Neuron (in vitro differentiated cells): Measurements from ENCODE around the gene A4GNT.

Experiments used
- H2AFZ ChIP-seq: one replicate; pipeline ENCODE4 v1.6.1; 2013; ENCODE audit warnings: low read depth, mild to moderate bottlenecking, inconsistent platforms, low read length, moderate library complexity
- H3K27me3 ChIP-seq: one replicate; pipeline ENCODE4 v1.6.1; 2013; ENCODE audit warnings: low read length; ENCODE audit not compliant: insufficient read depth
- H3K36me3 ChIP-seq: one replicate; pipeline ENCODE4 v1.6.1; 2013; ENCODE audit warnings: low read length; ENCODE audit not compliant: insufficient read depth
- H3K4me1 ChIP-seq: one replicate; pipeline ENCODE4 v1.6.1; 2013; ENCODE audit warnings: low read length; ENCODE audit not compliant: insufficient read depth
- H3K4me3 ChIP-seq: 2 replicates; pipeline ENCODE4 v1.5.1; 2013; ENCODE audit warnings: mild to moderate bottlenecking, low read length, moderate library complexity
- H3K9me3 ChIP-seq: one replicate; pipeline ENCODE4 v1.6.1; 2013; ENCODE audit warnings: low read length

Gene A4GNT

DNA sequence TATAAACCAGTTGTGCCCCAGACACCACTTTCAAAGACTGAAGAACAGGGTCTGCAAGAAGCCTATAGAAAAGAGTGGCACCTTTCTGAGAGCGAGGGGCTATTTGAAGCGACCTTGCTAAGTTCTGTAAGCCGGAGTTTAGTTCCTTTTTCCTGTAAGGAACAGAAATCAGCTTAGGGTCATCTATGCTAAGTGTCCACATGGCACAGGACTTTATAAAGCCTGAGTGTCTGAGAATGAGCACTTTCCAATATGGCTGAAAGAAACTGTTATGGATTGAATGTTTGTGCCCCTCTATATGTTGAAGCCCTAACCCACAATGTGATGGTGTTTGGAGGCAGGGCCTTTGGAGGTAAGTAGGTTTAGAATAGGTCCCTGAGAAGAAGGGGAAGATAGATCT, 4.0 kb upstream of the A4GNT start:
- Histone ChIP-seq H3K4me1 (peaks cover 8% of the 10 kb centered on the region), H3K27me3 (peaks cover 4% of the 10 kb centered on the region), H3K4me3 (no peak overlapping the region), H3K36me3 (no peaks in the 10 kb centered on the region), H2AFZ (peak overlapping the region; percentile 36), H3K9me3 (no peaks in the 10 kb centered on the region)

DNA sequence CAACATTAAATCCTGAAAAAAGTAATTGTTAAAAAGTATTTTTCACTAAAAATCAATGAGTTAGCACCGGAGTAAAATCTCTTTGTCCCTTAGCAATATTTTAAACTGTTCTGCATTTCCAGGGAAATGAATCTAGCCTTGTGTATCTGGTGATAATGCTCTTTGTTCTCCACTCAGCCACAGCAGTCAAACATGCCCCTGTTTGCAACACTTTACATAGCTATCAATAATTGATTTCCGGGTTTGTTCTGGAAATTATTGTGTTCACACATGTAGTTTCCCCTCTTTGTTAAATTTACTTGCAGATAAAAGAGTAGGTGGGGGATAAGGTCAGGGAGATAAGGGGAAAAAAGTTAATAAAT, 3.6 kb upstream of the A4GNT start:
- peaks cover 7% of the 10 kb centered on the region for H3K27me3 ChIP-seq
- H3K4me1 ChIP-seq = peaks cover 8% of the 10 kb centered on the region
- H3K36me3 ChIP-seq = no peaks in the 10 kb centered on the region
- no peaks in the 10 kb centered on the region for H3K9me3 ChIP-seq
- H2AFZ ChIP-seq = peak overlapping the region; percentile 36
- no peak overlapping the region for H3K4me3 ChIP-seq

DNA sequence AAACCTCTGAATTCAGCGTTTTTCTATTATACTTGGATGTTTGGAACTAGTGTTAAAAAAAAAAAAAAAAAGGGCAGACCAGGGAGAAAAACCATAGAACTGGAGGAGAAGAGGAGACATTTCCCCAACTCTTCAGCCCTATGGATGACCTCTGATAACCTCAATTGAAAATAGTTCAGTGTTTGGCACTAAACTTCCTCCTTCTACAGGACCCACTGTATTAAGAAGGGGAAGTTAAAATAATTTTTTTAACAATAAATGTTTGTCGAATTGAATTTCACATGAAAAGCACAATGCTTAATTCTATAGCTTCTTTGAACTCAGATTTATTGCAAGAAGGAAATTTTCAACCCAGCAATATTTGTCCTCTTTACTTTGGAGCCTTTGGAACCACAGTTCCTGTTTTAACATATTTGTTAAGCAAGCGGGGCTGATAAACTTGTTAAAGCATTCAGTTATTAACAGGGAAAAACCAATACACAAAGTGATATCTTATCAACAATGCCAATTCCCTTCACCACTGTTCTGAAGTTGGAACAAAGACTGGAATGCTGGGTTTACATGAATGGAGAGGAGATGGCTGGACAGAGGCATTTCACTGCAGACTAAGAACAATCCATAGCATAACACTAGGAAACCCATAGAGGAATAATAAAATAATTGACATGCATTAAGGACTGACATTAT, 3.1 kb upstream of the A4GNT start:
- Histone ChIP-seq H3K36me3 (no peaks in the 10 kb centered on the region), H2AFZ (no peak overlapping the region), H3K27me3 (peaks cover 7% of the 10 kb centered on the region), H3K4me1 (peaks cover 8% of the 10 kb centered on the region), H3K4me3 (no peak overlapping the region), H3K9me3 (no peaks in the 10 kb centered on the region)

DNA sequence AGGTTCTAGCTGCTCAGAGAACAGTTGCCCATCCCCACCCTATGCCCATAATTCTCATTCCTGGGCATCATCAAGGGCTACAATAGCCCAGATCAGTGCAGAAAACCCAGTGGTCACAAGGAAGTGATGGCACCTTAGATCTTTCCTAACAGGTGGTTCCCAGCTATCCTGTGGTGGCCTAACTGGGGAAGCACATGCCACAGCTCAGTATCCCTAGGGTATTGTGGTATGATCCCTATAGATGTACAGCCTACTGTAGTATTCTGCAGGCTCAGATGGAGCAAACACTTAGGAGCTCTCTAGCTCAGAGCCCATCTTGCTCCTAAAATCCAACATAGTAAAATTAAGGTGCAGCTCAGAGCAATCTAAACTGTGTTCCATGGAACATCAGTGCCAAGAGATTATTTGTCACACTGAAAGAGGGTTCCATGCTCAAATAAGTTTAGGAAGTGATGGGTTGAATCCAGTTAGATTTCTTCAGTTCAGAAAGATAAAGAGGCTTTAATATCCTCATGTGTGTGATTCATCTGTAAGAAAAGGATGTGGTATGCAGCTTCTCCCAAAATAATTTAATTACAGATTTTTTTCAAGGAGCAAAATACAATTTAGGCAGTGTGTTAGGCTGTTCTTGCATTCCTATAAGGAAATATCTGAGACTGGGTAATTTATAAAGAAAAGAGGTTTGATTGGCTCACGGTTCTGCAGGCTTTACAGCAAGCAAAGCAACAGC, 4.4 kb downstream of the A4GNT start:
- peaks cover 3% of the 10 kb centered on the region for H3K27me3 ChIP-seq

DNA sequence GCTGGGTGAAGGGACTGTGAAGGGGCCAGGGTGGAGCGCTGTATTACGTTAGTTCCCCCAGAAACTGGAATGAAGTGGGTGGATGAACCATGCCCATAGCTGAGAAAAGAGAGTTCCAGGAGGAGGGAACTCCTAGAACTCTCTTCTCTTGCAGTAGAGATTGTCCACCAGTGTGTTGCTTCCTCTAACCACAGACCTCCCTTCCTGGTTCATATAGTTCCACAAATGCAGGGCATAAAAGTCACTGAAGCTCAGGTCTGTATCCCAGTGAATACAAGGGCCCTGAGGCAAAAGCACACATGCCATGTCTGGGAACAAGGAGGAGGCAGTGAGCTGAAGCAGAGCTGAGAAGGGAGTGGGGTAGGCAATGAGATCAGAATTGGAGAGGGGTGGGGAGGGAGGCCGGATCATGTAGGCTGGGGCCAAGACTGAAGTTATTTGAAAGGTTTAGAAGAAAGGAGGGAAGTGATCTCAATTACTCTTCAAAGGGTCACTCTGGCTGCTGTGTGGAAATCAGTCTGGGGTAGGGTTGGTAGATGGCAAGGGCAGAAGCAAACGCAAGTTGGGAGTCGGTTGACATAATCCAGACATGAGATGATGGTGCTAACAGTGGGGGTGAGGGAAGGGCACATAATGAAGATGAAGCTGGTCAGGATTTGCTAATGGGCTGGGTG, 6.5 kb downstream of the A4GNT start:
- peak overlapping the region; percentile 3 for H2AFZ ChIP-seq
- no peak overlapping the region for H3K4me3 ChIP-seq
- no peaks in the 10 kb centered on the region for H3K36me3 ChIP-seq
- H3K9me3 ChIP-seq = no peaks in the 10 kb centered on the region
- H3K27me3 ChIP-seq = no peaks in the 10 kb centered on the region
- no peaks in the 10 kb centered on the region for H3K4me1 ChIP-seq

More for the DNA sequence above, 4.4 kb downstream of the A4GNT start:
- Histone ChIP-seq H2AFZ (no peak overlapping the region), H3K4me3 (no peak overlapping the region), H3K4me1 (no peaks in the 10 kb centered on the region), H3K36me3 (no peaks in the 10 kb centered on the region), H3K9me3 (no peaks in the 10 kb centered on the region)

DNA sequence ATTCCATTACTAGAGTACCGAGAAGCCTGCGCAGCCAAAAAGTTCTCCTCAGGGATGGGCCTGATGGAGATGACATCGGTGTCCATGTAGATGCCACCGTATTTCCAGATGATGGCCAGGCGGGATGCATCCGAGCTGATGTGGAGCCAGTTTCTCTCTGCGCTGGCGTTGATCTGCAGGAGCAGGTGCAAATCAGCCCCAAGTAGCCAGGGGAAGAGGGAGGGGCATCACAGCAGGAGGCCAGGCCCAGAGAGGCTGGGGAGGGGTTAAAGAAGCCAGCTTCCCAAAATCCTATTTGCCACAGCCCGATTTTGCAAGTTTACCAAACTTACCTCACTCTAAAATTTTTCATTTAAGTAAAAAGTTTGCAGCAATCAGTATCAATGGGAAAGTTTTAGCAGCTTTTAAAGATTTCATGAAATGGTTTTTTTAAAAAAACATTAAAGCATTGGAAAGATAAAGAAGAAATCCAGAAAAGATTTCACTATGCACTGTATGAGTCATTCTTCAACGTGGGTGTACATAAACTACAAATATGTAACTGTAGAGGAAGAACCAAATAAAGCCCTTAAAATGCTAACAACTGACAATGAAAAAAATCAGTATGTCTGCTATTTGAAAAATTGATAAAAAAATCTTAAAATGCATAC, 7.4 kb downstream of the A4GNT start:
- Histone ChIP-seq H3K4me1 (no peaks in the 10 kb centered on the region), H3K4me3 (no peak overlapping the region), H3K9me3 (no peaks in the 10 kb centered on the region), H3K27me3 (no peaks in the 10 kb centered on the region), H2AFZ (no peak overlapping the region), H3K36me3 (no peaks in the 10 kb centered on the region)

DNA sequence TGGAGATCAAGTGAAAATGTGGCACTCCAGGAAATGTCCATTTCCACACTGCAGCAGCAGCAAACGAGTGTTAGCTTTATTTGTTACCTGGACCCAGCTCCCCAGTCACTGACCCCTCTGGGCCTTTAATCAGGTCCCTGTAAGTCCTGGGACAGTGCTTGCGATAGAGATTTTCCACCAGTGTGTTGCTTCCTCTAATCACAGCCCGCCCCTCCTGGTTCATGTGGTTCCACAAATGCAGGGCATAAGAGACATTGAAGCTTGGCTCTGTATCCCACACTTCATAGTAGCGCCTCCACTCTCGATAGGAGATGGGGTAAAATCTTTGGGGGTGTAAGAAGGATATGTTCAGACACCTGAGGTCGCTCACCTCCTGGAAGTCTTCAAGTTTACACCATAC, 8.0 kb downstream of the A4GNT start:
- H3K4me1 ChIP-seq = no peaks in the 10 kb centered on the region

DNA sequence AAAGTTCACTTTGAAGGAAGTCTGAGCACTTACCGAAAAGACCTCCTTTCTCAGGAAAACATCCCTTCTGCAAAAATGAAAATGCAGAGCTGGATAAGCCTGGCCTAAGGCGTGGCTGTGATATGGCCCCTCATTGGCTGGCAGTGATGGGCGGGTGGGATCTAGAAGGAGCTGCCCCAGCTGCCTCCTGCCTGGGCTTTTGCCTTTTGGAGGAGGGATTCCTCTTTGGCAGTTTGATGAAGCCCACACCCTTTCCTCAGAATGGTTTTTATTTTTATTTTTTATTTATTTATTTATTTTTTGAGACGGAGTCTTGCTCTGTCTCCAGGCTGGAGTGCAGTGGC, 12.8 kb downstream of the A4GNT start:
- no peaks in the 10 kb centered on the region for H3K27me3 ChIP-seq
- H3K9me3 ChIP-seq = no peaks in the 10 kb centered on the region
- no peak overlapping the region for H3K4me3 ChIP-seq
- H3K4me1 ChIP-seq = peaks cover 7% of the 10 kb centered on the region
- no peaks in the 10 kb centered on the region for H3K36me3 ChIP-seq
- no peak overlapping the region for H2AFZ ChIP-seq

More for the DNA sequence above, 8.0 kb downstream of the A4GNT start:
- H3K4me3 ChIP-seq = no peak overlapping the region
- no peak overlapping the region for H2AFZ ChIP-seq
- no peaks in the 10 kb centered on the region for H3K36me3 ChIP-seq
- no peaks in the 10 kb centered on the region for H3K9me3 ChIP-seq
- H3K27me3 ChIP-seq = no peaks in the 10 kb centered on the region

DNA sequence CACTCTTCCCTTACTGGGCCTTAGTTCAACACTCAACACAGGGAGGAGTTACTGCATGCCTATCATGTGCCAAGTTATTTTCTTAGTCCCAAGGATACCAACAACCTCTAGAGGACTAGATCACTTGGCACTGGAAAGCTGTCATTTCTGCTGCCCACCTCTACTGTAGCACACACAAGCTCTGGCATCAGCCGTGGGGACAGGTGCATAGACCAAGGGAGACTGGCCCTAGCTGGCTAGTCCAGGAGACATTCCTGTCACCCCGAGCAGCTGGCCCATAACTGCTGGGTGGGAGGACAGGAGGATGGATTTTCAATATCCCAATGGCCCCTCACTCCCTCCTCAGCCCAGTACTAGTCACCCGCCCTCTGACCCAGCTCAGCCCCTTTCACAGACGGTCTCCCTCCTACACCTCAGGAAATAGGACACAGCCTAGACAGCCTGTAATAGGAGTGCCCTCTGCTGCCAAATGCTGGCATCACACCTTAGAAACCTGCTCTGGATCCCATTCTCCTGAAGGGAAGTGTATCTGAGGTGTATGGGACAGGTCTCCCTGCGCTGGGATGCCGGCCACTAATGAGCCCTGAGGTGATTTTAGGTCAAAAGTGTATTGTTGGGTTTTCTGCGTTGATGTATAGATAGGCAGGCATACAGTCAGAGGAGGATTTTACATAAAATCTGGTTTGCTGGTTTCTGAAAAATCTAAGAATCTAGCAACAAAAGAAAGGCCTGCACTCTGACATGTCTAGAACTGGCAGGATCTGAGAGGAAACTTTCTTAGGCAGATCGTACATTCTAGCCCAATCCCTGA, 13.4 kb downstream of the A4GNT start:
- Histone ChIP-seq H2AFZ (no peak overlapping the region), H3K4me3 (no peak overlapping the region), H3K9me3 (no peaks in the 10 kb centered on the region), H3K36me3 (no peaks in the 10 kb centered on the region), H3K4me1 (peaks cover 13% of the 10 kb centered on the region), H3K27me3 (no peaks in the 10 kb centered on the region)

DNA sequence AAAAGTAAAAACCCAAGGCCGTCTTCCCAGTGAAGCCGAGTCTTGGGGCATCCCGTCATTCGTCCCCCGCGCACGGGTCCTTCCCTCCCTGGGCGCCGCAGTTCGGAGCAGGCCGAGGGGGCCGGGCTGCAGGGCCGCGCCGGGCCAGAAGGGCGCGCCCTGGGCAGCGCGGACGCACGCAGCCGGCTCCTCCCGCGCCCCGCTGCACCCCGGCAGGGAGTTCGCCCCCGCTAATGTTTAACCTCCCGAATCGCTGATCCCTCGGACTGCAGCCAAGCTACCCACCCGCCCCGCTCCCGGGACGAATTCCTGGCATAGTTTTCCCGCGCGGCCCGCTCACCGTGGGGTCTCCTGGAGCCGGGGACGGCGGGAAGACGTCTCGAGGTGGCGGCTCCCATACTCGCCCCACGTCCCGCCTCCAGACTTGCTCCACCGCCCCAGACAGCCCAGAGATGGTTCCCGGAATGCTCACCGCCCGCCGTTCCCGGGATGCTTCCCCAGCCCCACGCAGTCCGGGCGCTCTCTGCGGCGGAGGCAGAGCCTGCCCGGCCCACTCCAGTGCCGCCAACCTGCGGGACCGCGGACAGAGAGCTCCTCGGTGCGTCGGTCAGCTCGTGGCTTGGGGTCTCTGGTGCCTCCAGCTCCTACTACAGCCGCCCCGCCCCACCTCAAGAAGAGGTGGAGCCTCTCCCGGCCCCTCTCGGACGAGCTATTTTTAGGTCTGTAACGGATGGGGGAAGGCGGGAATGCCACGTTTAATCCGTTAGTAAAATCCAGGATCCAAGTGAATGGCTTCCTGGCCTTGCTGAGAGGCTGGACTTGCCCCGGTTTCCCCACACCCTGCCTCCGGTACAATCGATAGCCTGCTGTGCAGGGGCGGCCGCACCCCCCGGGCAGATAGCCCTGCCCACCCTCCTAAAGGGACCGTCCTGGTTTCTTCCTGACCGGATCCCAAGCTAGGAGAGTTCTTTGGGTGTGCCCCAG, 16.9 kb downstream of the A4GNT start, which contains the start of gene DZIP1L:
Gene DZIP1L (minus strand): TSS at position 621 of the 984 bp plus-strand sequence. CDS start 11,637 bp downstream, outside the sequence.
- H3K9me3 ChIP-seq = no peaks in the 10 kb centered on the region
- no peaks in the 10 kb centered on the region for H3K27me3 ChIP-seq
- peaks cover 8% of the 10 kb centered on the region for H3K36me3 ChIP-seq
- peak within 1 kb of the TSS; percentile 93 for H3K4me3 ChIP-seq
- H2AFZ ChIP-seq = peak within 1 kb of the TSS; percentile 84
- H3K4me1 ChIP-seq = peaks cover 22% of the 10 kb centered on the region

DNA sequence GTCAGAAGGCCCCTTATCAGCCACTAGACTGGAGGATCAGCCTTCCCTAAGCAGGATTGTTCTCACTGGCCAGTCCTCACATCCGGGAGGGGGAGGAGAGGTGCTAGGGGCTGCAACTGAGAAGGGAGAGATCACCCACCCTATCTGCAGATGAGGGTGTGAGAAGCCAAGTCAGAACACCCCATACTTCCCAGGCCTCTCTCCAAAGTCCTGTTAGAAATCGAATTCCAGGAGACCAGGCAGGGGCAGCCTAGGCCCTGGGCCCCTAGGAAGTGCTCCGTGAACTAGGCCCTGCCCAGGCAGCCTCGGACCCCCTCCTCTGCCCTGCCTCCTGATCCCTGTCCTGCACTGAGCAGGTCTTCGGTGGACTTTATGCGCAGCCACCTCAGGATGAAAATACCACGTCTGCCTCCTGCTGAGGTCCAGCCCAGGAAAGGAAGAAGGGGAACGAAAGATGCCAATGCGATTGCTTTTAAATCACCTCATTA, 17.7 kb downstream of the A4GNT start:
- H2AFZ ChIP-seq = peak overlapping the region; percentile 84
- H3K36me3 ChIP-seq = peaks cover 8% of the 10 kb centered on the region
- H3K4me1 ChIP-seq = peaks cover 22% of the 10 kb centered on the region
- H3K27me3 ChIP-seq = no peaks in the 10 kb centered on the region
- peak overlapping the region; percentile 93 for H3K4me3 ChIP-seq
- no peaks in the 10 kb centered on the region for H3K9me3 ChIP-seq
